ENCODE data around the gene TMIGD2. TPM values are rescaled to one million over a fixed set of nuclear protein-coding genes. Genes with fewer than 3 reads are reported as not detected.
"Not testable (repeated sequence)": the region's sequence is repeated elsewhere in the genome, so short reads cannot be mapped to it uniquely, and the experiment has no call there.

Gene TMIGD2
- total RNA-seq (not detected in 2 replicates), polyA plus RNA-seq (0.55 TPM in 1 of 2 replicates, not detected in the other)

GRCh38 chr19:4302243-4302640, at the start of gene TMIGD2:
TMIGD2 (minus strand) TSS chr19:4302389; CDS start chr19:4302385, 4 bp downstream.
- Histone ChIP-seq H3K27ac (no peak within 1 kb of the TSS), H4K20me1 (ENCODE audit: insufficient read depth, poor library complexity, severe bottlenecking) (no peaks in the 10 kb centered on the region), H3K27me3 (no peaks in the 10 kb centered on the region), H3K79me2 (no peaks in the 10 kb centered on the region), H3K9me3 (ENCODE audit: low read depth) (no peaks in the 10 kb centered on the region), H2AFZ (peak within 1 kb of the TSS; percentile 10), H3K9me2 (replicated peaks; ENCODE audit: insufficient read depth) (no peaks in the 10 kb centered on the region), H3K4me2 (no peak within 1 kb of the TSS), H3K36me3 (replicated peaks; ENCODE audit: insufficient read depth, low read depth) (no peaks in the 10 kb centered on the region), H3K4me3 (no peak within 1 kb of the TSS), H3K4me1 (ENCODE audit: insufficient read depth) (no peaks in the 10 kb centered on the region)
- TF ChIP-seq, protein P1, sequence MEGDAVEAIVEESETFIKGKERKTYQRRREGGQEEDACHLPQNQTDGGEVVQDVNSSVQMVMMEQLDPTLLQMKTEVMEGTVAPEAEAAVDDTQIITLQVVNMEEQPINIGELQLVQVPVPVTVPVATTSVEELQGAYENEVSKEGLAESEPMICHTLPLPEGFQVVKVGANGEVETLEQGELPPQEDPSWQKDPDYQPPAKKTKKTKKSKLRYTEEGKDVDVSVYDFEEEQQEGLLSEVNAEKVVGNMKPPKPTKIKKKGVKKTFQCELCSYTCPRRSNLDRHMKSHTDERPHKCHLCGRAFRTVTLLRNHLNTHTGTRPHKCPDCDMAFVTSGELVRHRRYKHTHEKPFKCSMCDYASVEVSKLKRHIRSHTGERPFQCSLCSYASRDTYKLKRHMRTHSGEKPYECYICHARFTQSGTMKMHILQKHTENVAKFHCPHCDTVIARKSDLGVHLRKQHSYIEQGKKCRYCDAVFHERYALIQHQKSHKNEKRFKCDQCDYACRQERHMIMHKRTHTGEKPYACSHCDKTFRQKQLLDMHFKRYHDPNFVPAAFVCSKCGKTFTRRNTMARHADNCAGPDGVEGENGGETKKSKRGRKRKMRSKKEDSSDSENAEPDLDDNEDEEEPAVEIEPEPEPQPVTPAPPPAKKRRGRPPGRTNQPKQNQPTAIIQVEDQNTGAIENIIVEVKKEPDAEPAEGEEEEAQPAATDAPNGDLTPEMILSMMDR (IDR thresholded peaks at IDR 0.05; ENCODE audit: poor library complexity), result no peak
- no peak for TF ChIP-seq EZH2 (IDR thresholded peaks at IDR 0.05; ENCODE audit: borderline replicate concordance)
- TF ChIP-seq EZH2phosphoT487 (IDR thresholded peaks at IDR 0.05; ENCODE audit: low read depth, severe bottlenecking, unreplicated experiment), result no peak
- no peak for DNase-seq (ENCODE audit: low spot score)
- 79% methylated on average over 6 of the region's 8 CpGs for WGBS (ENCODE audit: low lambda C conversion rate, missing lambda C conversion rate)

DNA sequence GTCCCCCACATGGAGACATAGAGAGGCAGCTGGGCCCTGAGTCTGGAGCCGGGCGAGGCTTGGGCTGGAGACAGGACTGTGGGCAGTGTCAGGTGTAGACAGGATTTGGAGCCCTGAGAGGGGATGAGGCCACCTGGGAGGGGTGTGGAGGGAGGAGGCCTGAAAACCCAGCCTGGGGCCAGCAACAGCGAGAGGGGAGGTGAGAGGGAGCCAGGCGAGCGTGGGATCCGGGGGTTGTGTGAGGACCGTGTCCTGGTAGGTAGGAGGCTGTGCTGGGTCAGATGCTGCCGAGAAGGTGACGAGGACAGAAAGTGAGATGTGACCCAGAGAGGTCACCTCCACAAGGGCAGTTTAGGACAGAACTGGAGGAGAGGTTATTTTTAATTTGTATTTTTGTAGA, 48.5 kb upstream of the TMIGD2 start:
- H3K4me1 ChIP-seq (ENCODE audit: insufficient read depth), result no peaks in the 10 kb centered on the region
- H3K79me2 ChIP-seq, result no peaks in the 10 kb centered on the region
- no peak overlapping the region for H2AFZ ChIP-seq
- H3K4me2 ChIP-seq, result no peak overlapping the region
- H3K27me3 ChIP-seq, result no peaks in the 10 kb centered on the region
- no peaks in the 10 kb centered on the region for H4K20me1 ChIP-seq (ENCODE audit: insufficient read depth, poor library complexity, severe bottlenecking)
- TF ChIP-seq, protein P1 (IDR thresholded peaks at IDR 0.05; ENCODE audit: poor library complexity), result no peak
- TF ChIP-seq EZH2phosphoT487 (IDR thresholded peaks at IDR 0.05; ENCODE audit: low read depth, severe bottlenecking, unreplicated experiment) (no peak), EZH2 (IDR thresholded peaks at IDR 0.05; ENCODE audit: borderline replicate concordance) (no peak)
- H3K36me3 ChIP-seq (replicated peaks; ENCODE audit: insufficient read depth, low read depth), result no peaks in the 10 kb centered on the region
- no peak for DNase-seq (ENCODE audit: low spot score)
- H3K4me3 ChIP-seq, result no peak overlapping the region
- 98% methylated on average over 7 of the region's 9 CpGs for WGBS (ENCODE audit: low lambda C conversion rate, missing lambda C conversion rate)
- no peak overlapping the region for H3K27ac ChIP-seq
- H3K9me2 ChIP-seq (replicated peaks; ENCODE audit: insufficient read depth), result no peaks in the 10 kb centered on the region
- no peaks in the 10 kb centered on the region for H3K9me3 ChIP-seq (ENCODE audit: low read depth)

- H2AFZ ChIP-seq, result no peak overlapping the region
Measured at GRCh38 chr19:4350111-4350510, 47.9 kb upstream of the TMIGD2 start.

GRCh38 chr19:4349225-4349624, 47.0 kb upstream of the TMIGD2 start:
- H3K36me3 ChIP-seq (replicated peaks; ENCODE audit: insufficient read depth, low read depth); H3K27ac ChIP-seq; H3K79me2 ChIP-seq; H3K9me2 ChIP-seq (replicated peaks; ENCODE audit: insufficient read depth); H3K4me3 ChIP-seq; H3K27me3 ChIP-seq; H4K20me1 ChIP-seq (ENCODE audit: insufficient read depth, poor library complexity, severe bottlenecking); H3K9me3 ChIP-seq (ENCODE audit: low read depth); H3K4me2 ChIP-seq; H3K4me1 ChIP-seq (ENCODE audit: insufficient read depth); DNase-seq (ENCODE audit: low spot score); H2AFZ ChIP-seq: not testable (repeated sequence)
- 95% methylated on average over 16 of the region's 16 CpGs for WGBS (ENCODE audit: low lambda C conversion rate, missing lambda C conversion rate)

More at GRCh38 chr19:4350111-4350510, 47.9 kb upstream of the TMIGD2 start:
- Histone ChIP-seq H3K27me3 (no peaks in the 10 kb centered on the region), H3K9me2 (replicated peaks; ENCODE audit: insufficient read depth) (no peaks in the 10 kb centered on the region), H3K4me2 (no peak overlapping the region), H3K4me1 (ENCODE audit: insufficient read depth) (no peaks in the 10 kb centered on the region), H3K9me3 (ENCODE audit: low read depth) (no peaks in the 10 kb centered on the region), H4K20me1 (ENCODE audit: insufficient read depth, poor library complexity, severe bottlenecking) (no peaks in the 10 kb centered on the region), H3K4me3 (no peak overlapping the region), H3K79me2 (no peaks in the 10 kb centered on the region), H3K36me3 (replicated peaks; ENCODE audit: insufficient read depth, low read depth) (no peaks in the 10 kb centered on the region), H3K27ac (no peak overlapping the region)
- WGBS (ENCODE audit: low lambda C conversion rate, missing lambda C conversion rate), result 87% methylated on average over 7 of the region's 8 CpGs
- no peak for DNase-seq (ENCODE audit: low spot score)
- TF ChIP-seq EZH2phosphoT487 (IDR thresholded peaks at IDR 0.05; ENCODE audit: low read depth, severe bottlenecking, unreplicated experiment), result no peak
- TF ChIP-seq EZH2 (IDR thresholded peaks at IDR 0.05; ENCODE audit: borderline replicate concordance), result no peak
- TF ChIP-seq, protein P1 (IDR thresholded peaks at IDR 0.05; ENCODE audit: poor library complexity), result no peak
